ENCODE results near the gene TUT1. TPM values are rescaled to one million over a fixed set of nuclear protein-coding genes. Genes with fewer than 3 reads are reported as not detected.
A peak's percentile ranks its signal among the peaks of the same experiment; 100 is the strongest.

The TUT1 gene
- total RNA-seq, 2 experiments from 2014 or later: 22.5 to 38.2 TPM

GRCh38 chr11:62574363-62575071 lies 16.8 kb downstream of the TUT1 start:
- Histone ChIP-seq H2AFZ (ENCODE audit: low read length) (peak overlapping the region; percentile 77; the same call in 1 of the 2 replicates), H3K27ac (ENCODE audit: low read depth, low read length, poor library complexity, severe bottlenecking) (peak overlapping the region; percentile 62), H4K20me1 (ENCODE audit: insufficient read depth, low read length) (peaks cover 18% of the 10 kb centered on the region), H3K79me2 (ENCODE audit: insufficient read depth, low read depth, low read length) (peaks cover 49% of the 10 kb centered on the region), H3K4me2 (ENCODE audit: low read length) (peak overlapping the region; percentile 90), H3K4me3 (ENCODE audit: low read depth, low read length, poor library complexity, severe bottlenecking) (peak overlapping the region; percentile 87), H3K4me1 (ENCODE audit: insufficient read depth, low read length, poor library complexity, severe bottlenecking) (peaks cover 35% of the 10 kb centered on the region), H3K36me3 (ENCODE audit: insufficient read depth, low read length) (peaks cover 90% of the 10 kb centered on the region), H3K9me2 (ENCODE audit: insufficient read depth, low read length) (no peaks in the 10 kb centered on the region), H3K9me3 (ENCODE audit: low read length) (no peaks in the 10 kb centered on the region)
- POLR2A ChIA-PET: interaction anchor here (0.6 to 2.0 kb wide), 17 partner anchors 8 to 212 kb away, joined by 3 to 35 read pairs (median 5); partner anchors contain the start of genes B3GAT3, C11orf98, CSKMT and HNRNPUL2
- DNase-seq (ENCODE audit: low spot score): peak; percentile 36
- CTCF ChIA-PET (ENCODE audit: unreplicated experiment): interaction anchor here (1.0 to 1.2 kb wide), 2 partner anchors 17 to 150 kb away, joined by 5 read pairs; partner anchors contain the start of gene TUT1
- TSS peak; percentile 88 for BruUV-seq (replicated peaks)
- intact Hi-C loops (cut with micrococcal nuclease; ENCODE audit: unreplicated experiment): loop anchor here (2.0 to 5.0 kb wide), 2 partner anchors 16 to 308 kb away; partner anchors contain the start of genes SLC3A2 and TUT1
- TF ChIP-seq EZH2phosphoT487 (IDR thresholded peaks at IDR 0.05; ENCODE audit: borderline replicate concordance, low read depth, low read length) (no peak), CTCF (conservative IDR thresholded peaks at IDR 0.05; ENCODE audit: low read length) (no peak)

- H3K4me3 ChIP-seq (ENCODE audit: low read depth, low read length, poor library complexity, severe bottlenecking): peak within 1 kb of the TSS; percentile 87
- CTCF ChIA-PET (ENCODE audit: unreplicated experiment): interaction anchor here (1.0 to 1.2 kb wide), 2 partner anchors 18 to 149 kb away, joined by 5 read pairs; partner anchors contain the start of gene TUT1
- peaks cover 20% of the 10 kb centered on the region for H4K20me1 ChIP-seq (ENCODE audit: insufficient read depth, low read length)
- peaks cover 35% of the 10 kb centered on the region for H3K4me1 ChIP-seq (ENCODE audit: insufficient read depth, low read length, poor library complexity, severe bottlenecking)
- H3K36me3 ChIP-seq (ENCODE audit: insufficient read depth, low read length): peaks cover 91% of the 10 kb centered on the region
- BruUV-seq (replicated peaks): no TSS peak
- H3K4me2 ChIP-seq (ENCODE audit: low read length): peak within 1 kb of the TSS; percentile 96
- H3K79me2 ChIP-seq (ENCODE audit: insufficient read depth, low read depth, low read length): peaks cover 56% of the 10 kb centered on the region
- H2AFZ ChIP-seq (ENCODE audit: low read length): peak within 1 kb of the TSS; percentile 77; the same call in 1 of the 2 replicates
- POLR2A ChIA-PET: interaction anchor here (0.6 to 2.0 kb wide), 18 partner anchors 9 to 1317 kb away, joined by 3 to 35 read pairs (median 5); partner anchors contain the start of genes B3GAT3, C11orf98, CSKMT and HNRNPUL2
- intact Hi-C loops (cut with micrococcal nuclease; ENCODE audit: unreplicated experiment): loop anchor here (2.0 to 5.0 kb wide), 2 partner anchors 17 to 309 kb away; partner anchors contain the start of genes SLC3A2 and TUT1
- H3K27ac ChIP-seq (ENCODE audit: low read depth, low read length, poor library complexity, severe bottlenecking): peak within 1 kb of the TSS; percentile 62
- TF ChIP-seq CTCF (conservative IDR thresholded peaks at IDR 0.05; ENCODE audit: low read length): no peak
- no peak for TF ChIP-seq EZH2phosphoT487 (IDR thresholded peaks at IDR 0.05; ENCODE audit: borderline replicate concordance, low read depth, low read length)
- peak; percentile 99 for DNase-seq (ENCODE audit: low spot score)
- no peaks in the 10 kb centered on the region for H3K9me2 ChIP-seq (ENCODE audit: insufficient read depth, low read length)
- H3K9me3 ChIP-seq (ENCODE audit: low read length): no peaks in the 10 kb centered on the region
These were observed 17.5 kb downstream of the TUT1 start, which contains the start of gene EEF1G for GRCh38 chr11:62573592-62574362. Gene EEF1G, minus strand, starts transcription at chr11:62573891. Its CDS starts 49 bp downstream, at chr11:62573842.

Data from OCI-LY7 (cell line).